Measurements from ENCODE around the gene UFSP1. TPM values are rescaled to one million over a fixed set of nuclear protein-coding genes. Genes with fewer than 3 reads are reported as not detected.

Gene UFSP1
- total RNA-seq, 4 donors from 2014 or later, result 2.0 to 7.1 (median 4.0) TPM

DNA sequence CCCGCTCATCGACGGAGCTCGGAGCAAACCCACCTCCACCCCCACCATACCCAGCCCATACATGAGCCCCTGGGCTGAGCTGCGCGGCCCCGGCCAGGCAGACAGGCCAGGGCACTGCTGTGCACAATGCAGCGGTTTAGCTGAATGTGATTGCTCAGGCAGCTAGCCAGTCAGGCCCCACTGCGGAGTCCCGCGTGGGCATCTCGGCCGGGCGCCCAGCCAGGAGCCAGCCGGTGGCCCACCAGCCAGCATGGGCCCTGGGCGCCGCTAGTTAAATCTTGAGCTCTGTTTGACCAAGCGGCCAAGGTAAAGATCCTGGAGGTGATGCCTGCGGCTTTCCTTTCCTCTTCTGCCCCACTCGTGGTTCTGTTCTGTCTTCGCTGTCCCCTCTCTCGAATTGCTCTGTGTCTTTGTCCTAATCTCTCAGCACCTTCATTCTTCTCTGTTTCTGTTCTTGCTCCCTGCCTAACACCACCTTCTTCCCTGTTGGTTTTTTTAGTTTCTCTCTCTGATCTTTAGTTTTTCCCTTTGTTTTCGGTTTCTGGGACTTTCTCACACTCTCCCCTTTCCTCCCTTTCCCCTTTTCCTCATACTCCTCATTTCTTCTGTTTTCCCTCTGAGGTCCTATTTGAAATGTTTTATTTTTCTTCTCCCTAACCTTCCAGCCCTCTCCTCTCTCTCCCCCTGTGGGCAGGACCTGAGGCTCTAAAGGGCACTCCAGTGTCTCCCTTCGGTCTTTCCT, 6.6 kb downstream of the UFSP1 start:
- Histone ChIP-seq H3K36me3 (peaks cover 0 to 83% of the 10 kb centered on the region in 2 donors), H3K9me3 (no peaks in the 10 kb centered on the region), H3K27ac (no peak overlapping the region), H3K4me1 (peaks cover 11 to 13% of the 10 kb centered on the region in 2 donors), H3K27me3 (no peaks in the 10 kb centered on the region), H3K4me3 (no peak overlapping the region)
- in situ Hi-C loops (cut with MboI; ENCODE audit: low sequenced_read_pairs in 4 of 4) (no loop called here), intact Hi-C loops (cut with DNase I; ENCODE audit: low total_unique reads) (no loop called here)
- no peak for ATAC-seq
- TF ChIP-seq, protein P1, sequence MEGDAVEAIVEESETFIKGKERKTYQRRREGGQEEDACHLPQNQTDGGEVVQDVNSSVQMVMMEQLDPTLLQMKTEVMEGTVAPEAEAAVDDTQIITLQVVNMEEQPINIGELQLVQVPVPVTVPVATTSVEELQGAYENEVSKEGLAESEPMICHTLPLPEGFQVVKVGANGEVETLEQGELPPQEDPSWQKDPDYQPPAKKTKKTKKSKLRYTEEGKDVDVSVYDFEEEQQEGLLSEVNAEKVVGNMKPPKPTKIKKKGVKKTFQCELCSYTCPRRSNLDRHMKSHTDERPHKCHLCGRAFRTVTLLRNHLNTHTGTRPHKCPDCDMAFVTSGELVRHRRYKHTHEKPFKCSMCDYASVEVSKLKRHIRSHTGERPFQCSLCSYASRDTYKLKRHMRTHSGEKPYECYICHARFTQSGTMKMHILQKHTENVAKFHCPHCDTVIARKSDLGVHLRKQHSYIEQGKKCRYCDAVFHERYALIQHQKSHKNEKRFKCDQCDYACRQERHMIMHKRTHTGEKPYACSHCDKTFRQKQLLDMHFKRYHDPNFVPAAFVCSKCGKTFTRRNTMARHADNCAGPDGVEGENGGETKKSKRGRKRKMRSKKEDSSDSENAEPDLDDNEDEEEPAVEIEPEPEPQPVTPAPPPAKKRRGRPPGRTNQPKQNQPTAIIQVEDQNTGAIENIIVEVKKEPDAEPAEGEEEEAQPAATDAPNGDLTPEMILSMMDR (IDR thresholded peaks at IDR 0.05 in 4 of 5, conservative IDR thresholded peaks at IDR 0.05 in 1 of 5), result no peak
- TF ChIP-seq POLR2A (IDR thresholded peaks at IDR 0.05), result no peak
- no peak for DNase-seq

DNA sequence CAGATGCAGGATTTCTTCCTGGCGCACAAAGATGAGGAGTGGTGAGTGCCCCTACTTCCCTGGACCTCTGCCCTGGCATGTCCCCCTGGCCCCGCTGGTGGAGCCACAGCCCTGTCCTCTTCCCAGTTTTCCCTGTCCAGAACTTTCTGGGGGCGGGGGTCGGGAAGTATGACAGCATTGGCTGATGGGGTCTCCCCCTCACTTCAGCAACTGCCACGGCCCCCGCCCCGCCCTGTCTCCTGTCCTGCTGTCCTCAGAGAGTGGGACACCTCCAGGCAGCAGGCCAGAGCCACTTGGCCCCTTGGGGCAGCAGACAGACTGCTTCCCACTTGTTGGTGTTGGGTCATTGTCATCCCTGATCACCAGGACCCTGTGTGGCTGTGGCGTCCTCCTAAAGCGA, 7.3 kb downstream of the UFSP1 start:
- H3K4me1 ChIP-seq, result peaks cover 15 to 16% of the 10 kb centered on the region in 2 donors
- TF ChIP-seq, protein P1 (IDR thresholded peaks at IDR 0.05 in 4 of 5, conservative IDR thresholded peaks at IDR 0.05 in 1 of 5), result no peak
- TF ChIP-seq POLR2A (IDR thresholded peaks at IDR 0.05), result no peak
- no peaks in the 10 kb centered on the region for H3K9me3 ChIP-seq
- no peak overlapping the region for H3K27ac ChIP-seq
- DNase-seq (no peak), ATAC-seq (no peak)
- in situ Hi-C loops (cut with MboI; ENCODE audit: low sequenced_read_pairs in 4 of 4) (no loop called here), intact Hi-C loops (cut with DNase I; ENCODE audit: low total_unique reads) (no loop called here)
- peaks cover 0 to 75% of the 10 kb centered on the region in 2 donors for H3K36me3 ChIP-seq
- no peaks in the 10 kb centered on the region for H3K27me3 ChIP-seq
- no peak overlapping the region for H3K4me3 ChIP-seq

DNA sequence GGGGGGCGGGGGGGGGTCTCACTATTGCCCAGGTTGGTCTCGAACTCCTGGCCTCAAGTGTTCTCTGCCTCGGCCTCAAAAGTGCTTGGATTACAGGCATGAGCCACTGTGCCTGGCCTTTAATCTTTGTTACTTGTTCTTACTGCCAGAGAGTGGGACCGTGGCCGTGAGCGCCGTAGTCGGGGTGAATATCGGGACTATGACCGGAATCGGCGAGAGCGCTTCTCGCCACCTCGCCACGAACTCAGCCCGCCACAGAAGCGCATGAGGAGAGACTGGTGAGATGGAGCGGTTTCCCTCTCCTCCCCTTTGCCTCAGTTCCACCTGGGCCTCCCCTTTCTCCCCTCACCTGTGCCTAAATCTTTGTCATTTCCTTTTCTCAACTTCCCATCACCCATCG, 8.4 kb downstream of the UFSP1 start:
- H3K27ac ChIP-seq, result no peak overlapping the region
- in situ Hi-C loops (cut with MboI; ENCODE audit: low sequenced_read_pairs in 4 of 4) (no loop called here), intact Hi-C loops (cut with DNase I; ENCODE audit: low total_unique reads) (no loop called here)
- TF ChIP-seq, protein P1 (IDR thresholded peaks at IDR 0.05 in 4 of 5, conservative IDR thresholded peaks at IDR 0.05 in 1 of 5), result no peak
- TF ChIP-seq POLR2A (IDR thresholded peaks at IDR 0.05), result no peak
- peaks cover 26 to 27% of the 10 kb centered on the region in 2 donors for H3K4me1 ChIP-seq
- no peak for ATAC-seq
- no peaks in the 10 kb centered on the region for H3K9me3 ChIP-seq
- H3K4me3 ChIP-seq, result no peak overlapping the region
- DNase-seq, result no peak
- H3K27me3 ChIP-seq, result no peaks in the 10 kb centered on the region
- peaks cover 0 to 71% of the 10 kb centered on the region in 2 donors for H3K36me3 ChIP-seq

DNA sequence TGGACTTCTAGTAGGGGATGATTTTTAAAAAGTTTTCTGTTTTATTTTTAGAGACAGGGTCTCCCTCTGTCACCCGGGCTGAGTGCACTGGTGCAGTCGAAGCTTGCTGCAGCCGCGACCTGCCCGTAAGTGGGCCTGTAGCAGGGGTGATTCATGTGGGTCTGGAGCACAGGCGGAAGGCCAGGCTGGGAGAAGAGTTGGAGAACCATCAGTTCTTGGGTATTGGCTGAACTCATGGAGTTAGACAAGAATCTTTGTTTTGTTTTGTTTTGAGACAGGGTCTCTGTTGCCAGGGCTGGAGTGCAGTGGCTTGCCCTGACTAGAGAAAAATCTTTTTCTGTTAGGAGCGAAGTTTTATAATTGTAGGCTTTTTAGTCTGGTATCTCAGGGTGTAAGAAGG, 8.9 kb downstream of the UFSP1 start:
- no peak for ATAC-seq

More for the DNA sequence above, 8.9 kb downstream of the UFSP1 start:
- TF ChIP-seq POLR2A (IDR thresholded peaks at IDR 0.05), result no peak
- TF ChIP-seq, protein P1 (IDR thresholded peaks at IDR 0.05 in 4 of 5, conservative IDR thresholded peaks at IDR 0.05 in 1 of 5), result no peak
- Histone ChIP-seq H3K27ac (no peak overlapping the region), H3K4me3 (no peak overlapping the region), H3K4me1 (peaks cover 31 to 32% of the 10 kb centered on the region in 2 donors), H3K27me3 (no peaks in the 10 kb centered on the region), H3K36me3 (peaks cover 0 to 66% of the 10 kb centered on the region in 2 donors), H3K9me3 (no peaks in the 10 kb centered on the region)
- intact Hi-C loops (cut with DNase I; ENCODE audit: low total_unique reads) (no loop called here), in situ Hi-C loops (cut with MboI; ENCODE audit: low sequenced_read_pairs in 4 of 4) (no loop called here)
- no peak for DNase-seq

Data from gastrocnemius medialis (tissue), 4 donors.